Type B pancreatic cell (in vitro differentiated cells): ENCODE measurements around the gene MYO5B. TPM values are rescaled to one million over a fixed set of nuclear protein-coding genes. Genes with fewer than 3 reads are reported as not detected.

ENCODE experiments used
- DNase-seq: peaks from one replicate; pipeline ENCODE4 v3.0.0; 2021; ENCODE audit warnings: mixed read lengths; ENCODE audit not compliant: unreplicated experiment; ENCODE audit errors: extremely low spot score
- H3K27ac Mint-ChIP-seq: 2 replicates; pipeline ENCODE4 v1.8.0; 2021; ENCODE audit warnings: mild to moderate bottlenecking, mixed read lengths
- H3K27me3 Mint-ChIP-seq: 2 replicates; pipeline ENCODE4 v1.8.0; 2021; ENCODE audit warnings: mixed read lengths
- H3K36me3 Mint-ChIP-seq: 2 replicates; pipeline ENCODE4 v1.8.0; 2021; ENCODE audit warnings: mixed read lengths
- H3K4me1 Mint-ChIP-seq: one replicate; pipeline ENCODE4 v1.8.0; 2021; ENCODE audit warnings: mixed read lengths; ENCODE audit not compliant: unreplicated experiment
- H3K4me3 Mint-ChIP-seq: 2 replicates; pipeline ENCODE4 v1.8.0; 2021; ENCODE audit warnings: mild to moderate bottlenecking, mixed read lengths
- H3K9me3 Mint-ChIP-seq: 2 replicates; pipeline ENCODE4 v1.8.0; 2021; ENCODE audit warnings: mixed read lengths
- CTCF ChIP-seq: fragments of 200-600 bp; sonication (generic); conservative IDR thresholded peaks from 2 replicates; pipeline ENCODE4 v1.5.0; 2021; ENCODE audit warnings: antibody characterized with exemption, mild to moderate bottlenecking
- total RNA-seq: library from RNA; stranded (reverse); gene quantifications from 2 replicates; pipeline ENCODE4 v1.2.1, GENCODE V29; 2021; ENCODE audit warnings: low replicate concordance

Gene MYO5B
- total RNA-seq, 1 donor from 2014 or later: 51.7 TPM

- H3K27me3 Mint-ChIP-seq: no peaks in the 10 kb centered on the region
- TF ChIP-seq CTCF: no peak
- no peaks in the 10 kb centered on the region for H3K9me3 Mint-ChIP-seq
- H3K27ac Mint-ChIP-seq: no peak overlapping the region
- H3K4me1 Mint-ChIP-seq: peaks cover 7% of the 10 kb centered on the region
- DNase-seq: no peak
- H3K36me3 Mint-ChIP-seq: no peaks in the 10 kb centered on the region
- no peak overlapping the region for H3K4me3 Mint-ChIP-seq
Measured at GRCh38 chr18:50083708-50084107, 111.2 kb downstream of the MYO5B start.

GRCh38 chr18:50080932-50081560, 113.9 kb downstream of the MYO5B start:
- no peak for TF ChIP-seq CTCF
- peaks cover 10% of the 10 kb centered on the region for H3K4me1 Mint-ChIP-seq
- no peak overlapping the region for H3K4me3 Mint-ChIP-seq
- no peaks in the 10 kb centered on the region for H3K9me3 Mint-ChIP-seq
- no peaks in the 10 kb centered on the region for H3K27me3 Mint-ChIP-seq
- H3K36me3 Mint-ChIP-seq: no peaks in the 10 kb centered on the region
- DNase-seq: no peak
- H3K27ac Mint-ChIP-seq: peak overlapping the region; percentile 74

GRCh38 chr18:50080316-50080715, 114.6 kb downstream of the MYO5B start:
- Mint-ChIP-seq H3K9me3 (no peaks in the 10 kb centered on the region), H3K27me3 (no peaks in the 10 kb centered on the region), H3K4me3 (no peak overlapping the region), H3K27ac (peak overlapping the region; percentile 74), H3K36me3 (no peaks in the 10 kb centered on the region), H3K4me1 (peaks cover 15% of the 10 kb centered on the region)
- DNase-seq: no peak
- no peak for TF ChIP-seq CTCF

DNA sequence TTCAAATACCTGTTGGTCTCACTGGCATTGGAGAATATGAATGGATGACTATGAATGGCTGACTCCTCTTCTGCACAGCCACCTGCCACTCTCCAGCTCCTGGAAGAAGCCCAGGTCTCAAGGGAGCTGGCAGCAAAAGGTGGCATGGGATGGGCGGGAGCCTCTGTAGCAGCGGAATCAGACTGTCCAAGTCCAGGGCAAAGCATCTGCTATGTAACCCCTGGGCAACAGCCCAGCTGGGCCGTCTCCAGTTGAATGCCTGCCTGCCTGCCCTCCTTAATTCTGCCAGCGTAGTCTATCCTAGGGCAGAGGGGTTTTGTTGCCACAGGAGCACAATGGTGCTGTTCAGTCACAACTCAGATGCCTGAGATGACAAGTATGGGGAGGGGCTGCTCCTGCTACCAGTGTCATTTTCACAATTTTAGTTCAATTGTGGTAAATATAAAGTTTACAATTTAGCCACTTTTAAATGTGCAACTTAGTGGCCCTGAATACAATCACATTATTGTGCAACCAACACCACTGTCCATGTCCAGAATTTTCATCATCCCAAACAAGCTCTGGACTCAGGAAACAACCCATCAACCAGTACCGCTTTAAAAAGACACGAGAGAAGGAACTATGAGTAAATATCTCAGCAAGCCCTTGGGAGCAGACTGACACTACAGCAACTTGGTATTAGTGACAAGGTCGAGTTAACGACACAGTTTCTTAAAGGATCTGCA, 115.2 kb downstream of the MYO5B start:
- Mint-ChIP-seq H3K4me1 (peaks cover 15% of the 10 kb centered on the region), H3K9me3 (no peaks in the 10 kb centered on the region), H3K27me3 (no peaks in the 10 kb centered on the region), H3K36me3 (no peaks in the 10 kb centered on the region), H3K4me3 (no peak overlapping the region), H3K27ac (no peak overlapping the region)
- TF ChIP-seq CTCF: no peak
- DNase-seq: no peak

GRCh38 chr18:50076277-50076676, 118.7 kb downstream of the MYO5B start:
- Mint-ChIP-seq H3K36me3 (peaks cover 5% of the 10 kb centered on the region), H3K9me3 (no peaks in the 10 kb centered on the region), H3K27me3 (no peaks in the 10 kb centered on the region), H3K4me1 (peaks cover 24% of the 10 kb centered on the region), H3K27ac (peak overlapping the region; percentile 50), H3K4me3 (no peak overlapping the region)
- no peak for DNase-seq
- TF ChIP-seq CTCF: no peak
